ENCODE data around the gene TDRKH. TPM values are rescaled to one million over a fixed set of nuclear protein-coding genes. Genes with fewer than 3 reads are reported as not detected.
"Not testable (repeated sequence)": the region's sequence is repeated elsewhere in the genome, so short reads cannot be mapped to it uniquely, and the experiment has no call there.

TDRKH gene
- total RNA-seq, 1 experiment from 2014 or later = 6.2 TPM

DNA sequence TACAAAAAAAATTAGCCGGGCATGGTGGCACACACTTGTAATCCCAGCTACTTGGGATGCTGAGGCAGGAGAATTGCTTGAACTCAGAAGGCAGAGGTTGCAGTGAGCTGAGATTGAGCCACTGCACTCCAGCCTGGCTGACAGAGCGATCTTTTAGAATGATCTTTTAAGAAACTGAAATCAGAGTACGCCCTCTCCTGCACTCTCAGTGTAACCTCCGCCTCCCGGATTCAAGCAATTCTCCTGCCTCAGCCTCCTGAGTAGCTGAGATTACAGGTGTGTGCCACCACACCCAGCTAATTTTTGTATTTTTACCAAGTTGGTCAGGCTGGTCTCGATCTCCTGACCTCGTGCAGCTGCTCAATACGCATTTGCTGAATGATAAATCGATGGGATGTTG is 56.3 kb downstream of the TDRKH start:
- DNase-seq; H3K27ac ChIP-seq; H3K27me3 ChIP-seq; H3K36me3 ChIP-seq; H3K9me3 ChIP-seq (replicated peaks); H3K4me3 ChIP-seq; H3K4me1 ChIP-seq: not testable (repeated sequence)

GRCh38 chr1:151733126-151733525 is 57.2 kb downstream of the TDRKH start:
- no peaks in the 10 kb centered on the region; the same call in 1 of the 2 replicates for H3K4me1 ChIP-seq
- no peaks in the 10 kb centered on the region for H3K27me3 ChIP-seq
- no peak overlapping the region for H3K27ac ChIP-seq
- H3K36me3 ChIP-seq = no peaks in the 10 kb centered on the region
- no peak overlapping the region for H3K4me3 ChIP-seq
- H3K9me3 ChIP-seq (replicated peaks) = no peaks in the 10 kb centered on the region; the same call in 1 of the 2 replicates
- no peak for DNase-seq

DNA sequence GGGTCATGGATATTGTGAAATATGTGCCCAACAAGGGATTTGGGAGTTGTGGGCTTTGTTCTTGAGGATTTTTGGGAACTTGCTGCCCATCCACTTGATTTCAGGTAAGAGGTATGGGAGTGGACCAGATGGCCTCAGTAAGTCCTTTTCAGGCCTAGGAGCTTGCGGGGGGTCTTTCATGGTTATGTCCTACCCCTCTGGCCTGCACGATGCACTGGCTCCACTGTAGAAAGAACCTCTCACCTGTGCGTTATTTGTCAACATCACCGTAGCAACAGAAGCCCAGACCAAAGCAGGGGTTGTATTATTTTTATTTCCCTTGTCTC is 60.4 kb downstream of the TDRKH start:
- no peaks in the 10 kb centered on the region; the same call in 1 of the 2 replicates for H3K4me1 ChIP-seq
- no peak overlapping the region for H3K27ac ChIP-seq
- H3K4me3 ChIP-seq = no peak overlapping the region
- H3K27me3 ChIP-seq = 0 out of 2 replicates have a peak, but pooled peaks cover 3% of the 10 kb centered on the region
- H3K36me3 ChIP-seq = no peaks in the 10 kb centered on the region
- no peaks in the 10 kb centered on the region for H3K9me3 ChIP-seq (replicated peaks)
- DNase-seq = no peak

- H3K4me3 ChIP-seq = no peak overlapping the region
- H3K9me3 ChIP-seq (replicated peaks) = no peaks in the 10 kb centered on the region
- H3K27ac ChIP-seq = no peak overlapping the region
- no peak for DNase-seq
- H3K4me1 ChIP-seq = no peaks in the 10 kb centered on the region; the same call in 1 of the 2 replicates
- no peaks in the 10 kb centered on the region for H3K36me3 ChIP-seq
- 0 out of 2 replicates have a peak, but pooled peaks cover 3% of the 10 kb centered on the region for H3K27me3 ChIP-seq
Measured at GRCh38 chr1:151729157-151729965, 60.9 kb downstream of the TDRKH start.

DNA sequence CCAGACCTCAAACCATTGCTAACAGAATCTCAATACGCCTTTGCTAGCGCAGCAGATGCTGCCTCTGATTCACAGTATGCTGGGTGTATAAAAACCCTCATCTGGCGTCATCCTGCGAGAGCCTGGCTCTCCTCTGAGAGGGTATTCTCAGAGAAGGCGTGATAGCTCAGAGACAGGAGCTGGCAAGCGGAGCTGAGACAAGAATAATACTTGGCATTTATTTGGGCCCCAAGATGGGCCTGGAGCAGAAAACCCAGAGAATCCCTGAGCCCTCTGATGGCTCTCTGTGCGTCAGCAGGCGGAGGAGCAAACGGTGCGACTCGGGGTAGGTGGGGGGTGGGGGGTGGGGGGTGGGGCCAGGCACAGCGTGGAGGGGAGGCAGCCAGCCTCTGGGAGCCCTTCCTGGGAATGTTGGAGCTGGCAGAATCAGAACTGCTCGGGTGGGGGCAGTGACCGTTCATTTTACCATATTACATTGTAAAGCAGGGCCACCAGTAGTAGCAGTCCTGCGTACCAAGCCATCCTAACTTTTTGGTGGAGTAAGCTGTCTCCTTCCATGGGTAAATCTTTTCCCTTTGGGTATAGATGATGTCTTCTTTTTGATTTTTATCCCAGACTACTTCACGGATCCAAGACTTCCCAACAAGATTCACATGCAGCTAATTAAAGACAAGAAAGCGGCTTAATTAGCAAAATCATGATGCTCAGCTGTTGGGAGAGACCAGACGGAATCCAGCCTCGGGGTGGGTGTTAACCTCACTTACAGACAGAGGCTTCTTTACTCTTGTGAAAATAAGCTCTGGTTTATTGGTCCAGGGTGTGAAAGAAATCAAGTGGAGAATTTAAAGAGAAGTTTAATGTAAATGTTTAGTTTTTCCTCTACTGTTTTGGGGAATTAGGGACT is 61.9 kb downstream of the TDRKH start:
- Histone ChIP-seq H3K27ac (no peak overlapping the region), H3K4me3 (no peak overlapping the region; the same call in 1 of the 2 replicates), H3K36me3 (no peaks in the 10 kb centered on the region), H3K4me1 (no peaks in the 10 kb centered on the region; the same call in 1 of the 2 replicates), H3K27me3 (0 out of 2 replicates have a peak, but pooled peaks cover 3% of the 10 kb centered on the region), H3K9me3 (replicated peaks) (no peaks in the 10 kb centered on the region)
- DNase-seq = peak in 1 of 2 experiments; percentile 13

- DNase-seq = no peak
- 0 out of 2 replicates have a peak, but pooled peaks cover 3% of the 10 kb centered on the region for H3K27me3 ChIP-seq
- no peak overlapping the region for H3K4me3 ChIP-seq
- no peaks in the 10 kb centered on the region for H3K9me3 ChIP-seq (replicated peaks)
- no peaks in the 10 kb centered on the region for H3K4me1 ChIP-seq
- H3K36me3 ChIP-seq = no peaks in the 10 kb centered on the region
- no peak overlapping the region for H3K27ac ChIP-seq
Measured at GRCh38 chr1:151723726-151724370, 66.5 kb downstream of the TDRKH start.

Other genes with a start within 250 kb of the TDRKH start
- 26.4 and 28.9 TPM in 2 replicates for gene SNX27, start 178.4 kb downstream of the TDRKH start, total RNA-seq (2014; rRNA removed; shearing (Covaris generic))
- gene CELF3, start 73.7 kb downstream of the TDRKH start, total RNA-seq (2014; rRNA removed; shearing (Covaris generic)) = not detected in 2 replicates
- gene RIIAD1, start 69.0 kb downstream of the TDRKH start, total RNA-seq (2014; rRNA removed; shearing (Covaris generic)) = not detected in 2 replicates
- gene MRPL9, start 27.0 kb downstream of the TDRKH start, total RNA-seq (2014; rRNA removed; shearing (Covaris generic)) = 77.1 and 80.3 TPM in 2 replicates
- not detected in 2 replicates for gene LINGO4, start 14.9 kb upstream of the TDRKH start, total RNA-seq (2014; rRNA removed; shearing (Covaris generic))
- not detected in 2 replicates for gene RORC, start 41.3 kb upstream of the TDRKH start, total RNA-seq (2014; rRNA removed; shearing (Covaris generic))
- 0.08 TPM in 1 of 2 replicates, not detected in the other for gene C2CD4D, start 49.3 kb upstream of the TDRKH start, total RNA-seq (2014; rRNA removed; shearing (Covaris generic))
- 0.25 and 0.75 TPM in 2 replicates for gene THEM5, start 63.2 kb upstream of the TDRKH start, total RNA-seq (2014; rRNA removed; shearing (Covaris generic))
- gene THEM4, start 119.0 kb upstream of the TDRKH start, total RNA-seq (2014; rRNA removed; shearing (Covaris generic)) = 13.5 and 15.4 TPM in 2 replicates
- 36.4 and 38.3 TPM in 2 replicates for gene S100A10, start 203.4 kb upstream of the TDRKH start, total RNA-seq (2014; rRNA removed; shearing (Covaris generic))
- 492 and 509 TPM in 2 replicates for gene S100A11, start 246.5 kb upstream of the TDRKH start, total RNA-seq (2014; rRNA removed; shearing (Covaris generic))